Ovary (tissue), 3 donors: Measurements from ENCODE around the gene DNER.

Source experiments
- CTCF ChIP-seq, 3 donors: fragments of 450-650 bp in 2 of 3; fragments of 200-600 bp in 1 of 3; IDR thresholded peaks; one replicate each; pipeline versions ENCODE4 v1.5.1 to v1.8.0; 2016 to 2022; ENCODE audit warnings: antibody characterized with exemption in 3 of 3, mild to moderate bottlenecking in 1 of 3
- EP300 ChIP-seq: sonication (generic); formaldehyde crosslinking; IDR thresholded peaks from one replicate; pipeline ENCODE4 v1.6.1; 2017; ENCODE audit warnings: antibody characterized with exemption
- POLR2A ChIP-seq: fragments of 450-650 bp; IDR thresholded peaks from one replicate; pipeline ENCODE4 v1.6.1; 2017; ENCODE audit warnings: antibody characterized with exemption, mild to moderate bottlenecking, moderate library complexity
- donor health status: DM: no; HTN: no; CAD: no.

- no peak for TF ChIP-seq CTCF (IDR thresholded peaks at IDR 0.05)
- TF ChIP-seq POLR2A = no peak
- no peak for TF ChIP-seq EP300
These were observed 60.8 kb downstream of the DNER start for GRCh38 chr2:229653531-229653930.
